UCSD-AML1 (cell line): Measurements from ENCODE around the gene TRABD2B.

Experiments
- DNase-seq: peaks from one replicate; lab custom pipeline; 2025; ENCODE audit not compliant: unreplicated experiment; lab: John Stamatoyannopoulos, UW

TRABD2B gene

DNA sequence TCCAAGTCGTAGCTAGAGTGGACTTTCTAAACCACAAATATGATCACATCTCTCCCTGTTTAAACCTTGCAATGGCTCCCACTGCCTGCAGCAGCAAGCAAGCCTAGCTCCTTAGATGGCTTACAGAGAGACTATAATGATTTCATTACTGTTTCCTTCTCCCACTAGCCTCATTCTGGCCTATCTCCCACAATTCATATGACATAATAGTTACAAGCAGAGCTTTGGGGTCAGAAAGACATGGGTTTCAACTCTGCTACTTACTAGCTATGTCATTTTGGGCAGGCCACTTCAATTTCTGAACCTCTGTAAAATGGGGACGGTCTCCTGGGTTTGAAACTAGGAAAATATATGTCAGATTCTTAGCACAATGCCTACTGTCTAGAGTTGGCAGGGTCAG, 143.3 kb downstream of the TRABD2B start:
- DNase-seq = no peak

DNA sequence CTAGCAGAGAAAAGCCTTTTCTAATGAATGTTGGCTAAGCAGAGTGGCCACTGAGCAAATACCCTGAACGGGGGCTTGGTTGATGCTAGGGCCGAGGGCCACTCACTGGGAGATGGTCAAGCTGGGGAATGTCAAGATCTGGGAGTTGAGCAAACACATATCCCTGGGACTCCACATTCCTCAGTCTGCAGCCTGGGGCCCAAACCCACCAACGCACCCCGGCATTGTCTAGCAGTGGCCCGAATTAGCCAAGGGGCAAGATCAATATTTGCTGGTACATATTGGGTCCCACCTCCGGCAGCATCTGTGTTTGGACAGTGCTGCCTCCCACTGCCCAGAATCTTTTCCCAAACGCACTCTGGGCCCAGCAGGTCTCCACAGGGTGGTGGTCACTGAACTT, 144.1 kb downstream of the TRABD2B start:
- no peak for DNase-seq

DNA sequence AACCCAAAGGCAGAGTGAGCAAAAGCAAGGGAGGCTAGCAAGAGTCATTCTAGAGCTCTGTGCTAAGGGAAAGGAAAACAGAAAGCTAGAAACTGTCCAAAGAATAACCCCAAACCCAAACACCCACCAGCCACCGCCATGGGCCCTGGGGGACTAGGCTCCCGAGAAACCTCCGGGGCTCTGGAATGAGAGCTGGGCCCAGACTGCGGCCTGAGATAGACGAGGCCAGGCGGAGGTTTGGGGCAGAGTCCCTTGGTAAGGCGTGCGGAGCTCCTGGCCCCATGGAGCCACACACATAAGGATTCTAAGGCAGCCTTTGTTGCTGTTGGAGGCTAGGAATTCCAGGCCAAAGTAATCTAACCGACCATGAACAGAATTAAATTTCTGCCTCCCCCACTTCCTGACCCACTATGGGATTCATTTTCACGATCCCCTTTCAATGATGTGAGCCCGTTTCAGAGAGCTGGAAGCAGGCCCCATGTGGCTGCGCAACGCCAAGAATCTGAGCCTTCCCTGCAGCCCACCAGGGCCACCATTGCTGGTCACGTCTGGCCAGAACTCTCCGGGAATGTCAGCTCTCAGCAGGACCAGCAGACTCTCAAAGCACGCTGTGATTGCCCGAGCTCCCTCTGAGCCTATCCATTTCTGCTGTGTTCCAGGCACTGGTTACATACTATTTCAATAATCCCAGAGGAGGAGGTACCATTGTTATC, 145.0 kb downstream of the TRABD2B start:
- no peak for DNase-seq

DNA sequence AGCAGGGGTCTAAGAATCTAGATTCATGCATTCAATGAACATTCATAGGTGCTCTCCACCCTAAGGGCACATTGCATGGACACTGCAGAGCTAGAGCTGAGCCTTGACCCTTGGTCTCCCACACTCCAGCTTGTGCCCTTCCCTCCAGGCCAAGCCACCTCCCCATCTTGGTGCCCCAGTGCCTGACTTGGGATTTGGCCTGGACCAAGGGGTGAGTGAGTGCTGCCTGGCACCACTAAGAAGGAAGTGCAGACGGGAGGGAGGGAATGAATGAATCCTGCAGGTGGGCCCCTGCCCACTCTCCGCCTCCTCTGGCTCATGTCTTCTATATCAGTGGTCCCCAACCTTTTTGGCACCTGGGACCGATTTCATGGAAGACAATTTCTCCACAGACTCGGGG, 146.7 kb downstream of the TRABD2B start:
- DNase-seq = no peak

DNA sequence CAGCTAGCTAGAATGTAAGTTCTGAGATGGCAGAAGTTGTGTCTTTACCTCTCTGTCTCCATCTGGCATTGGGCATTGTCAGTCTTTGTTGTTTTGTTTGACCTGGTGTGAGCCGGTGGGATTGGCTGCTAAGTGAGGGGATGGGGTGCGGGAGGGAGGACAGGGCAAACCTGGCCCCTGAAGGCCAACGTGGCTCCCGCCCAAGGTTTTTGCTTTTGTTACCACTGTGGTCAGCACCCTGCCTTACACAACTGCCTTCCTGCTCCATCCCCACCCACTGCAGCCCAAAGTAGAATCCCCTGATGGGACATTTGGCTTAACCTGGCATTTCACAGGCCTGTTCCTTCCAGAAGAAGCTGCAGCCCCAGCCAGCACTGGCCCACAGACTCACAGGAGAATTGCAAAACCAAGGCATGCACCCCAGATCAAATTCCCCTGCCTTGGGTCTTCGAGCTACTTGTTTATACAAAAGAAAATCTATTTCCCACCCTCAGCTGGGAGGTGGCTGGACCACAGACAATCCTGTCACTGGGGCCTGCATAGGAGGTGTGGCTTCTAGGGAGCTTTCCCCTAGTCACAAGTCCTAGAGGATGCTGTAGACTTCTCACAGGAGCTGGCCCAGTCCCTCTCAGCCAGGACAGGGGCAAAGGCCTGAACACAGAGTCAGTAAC, 147.5 kb downstream of the TRABD2B start:
- no peak for DNase-seq

DNA sequence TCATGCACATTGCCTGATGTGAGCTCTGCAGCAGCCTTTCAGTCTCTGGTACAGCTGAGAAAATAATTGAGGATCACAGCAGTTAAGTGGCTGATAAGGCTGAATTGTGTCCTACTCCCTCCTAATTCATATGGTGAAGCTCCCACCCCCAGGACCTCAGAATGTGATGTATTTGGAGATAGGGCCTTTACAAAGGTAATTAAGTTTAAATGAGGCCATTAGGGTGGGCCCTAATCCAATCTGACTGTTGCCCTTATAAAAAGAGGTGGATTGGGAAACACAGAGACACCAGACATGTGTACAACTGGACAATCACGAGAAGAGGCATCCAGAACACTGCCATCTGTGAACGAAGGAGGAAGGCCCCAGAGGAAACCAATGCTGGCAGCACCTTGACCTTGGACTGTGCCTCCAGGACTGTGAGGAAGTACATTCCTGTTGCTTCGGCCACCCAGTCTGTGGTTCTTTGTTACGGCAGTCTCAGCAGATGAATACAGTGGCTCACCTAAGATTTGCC, 148.1 kb downstream of the TRABD2B start:
- DNase-seq = no peak

DNA sequence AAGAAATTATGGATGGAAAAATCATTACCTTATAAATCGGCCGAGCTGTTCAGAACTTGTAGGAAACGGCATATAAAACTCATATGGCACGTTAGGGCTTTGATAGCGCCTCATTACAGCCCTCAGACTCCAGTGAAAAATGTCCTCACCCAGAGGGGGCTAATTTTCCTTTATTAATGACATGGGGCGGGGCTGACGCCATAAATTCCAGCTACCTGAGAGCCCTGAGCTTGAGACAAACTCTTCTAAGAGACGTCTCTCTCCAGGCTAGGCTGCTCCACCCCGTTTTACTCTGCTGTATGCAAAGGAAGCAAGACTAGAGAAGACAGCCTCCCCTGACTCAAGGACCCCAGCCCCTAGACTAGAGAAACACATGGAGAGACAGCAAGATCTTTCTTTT, 149.4 kb downstream of the TRABD2B start:
- DNase-seq = no peak

DNA sequence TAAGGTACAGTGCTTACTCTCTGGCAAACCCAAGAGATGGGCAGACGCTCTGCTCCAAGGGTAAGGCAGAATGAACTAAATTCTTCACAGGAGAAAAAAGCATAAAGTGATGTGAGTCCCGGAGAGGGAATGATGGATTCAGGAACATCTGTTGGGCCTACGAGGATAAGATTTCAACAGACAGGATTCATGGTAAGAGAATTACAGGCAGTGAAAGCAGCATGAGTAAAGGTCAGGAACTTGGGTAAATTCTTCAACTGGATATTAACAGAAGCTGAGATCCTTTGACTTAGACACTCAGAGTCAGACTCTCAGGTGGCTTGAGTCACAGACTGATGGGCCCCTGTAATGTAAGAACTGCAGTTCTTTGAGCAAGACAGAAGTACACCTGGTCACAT, 152.6 kb downstream of the TRABD2B start:
- no peak for DNase-seq

DNA sequence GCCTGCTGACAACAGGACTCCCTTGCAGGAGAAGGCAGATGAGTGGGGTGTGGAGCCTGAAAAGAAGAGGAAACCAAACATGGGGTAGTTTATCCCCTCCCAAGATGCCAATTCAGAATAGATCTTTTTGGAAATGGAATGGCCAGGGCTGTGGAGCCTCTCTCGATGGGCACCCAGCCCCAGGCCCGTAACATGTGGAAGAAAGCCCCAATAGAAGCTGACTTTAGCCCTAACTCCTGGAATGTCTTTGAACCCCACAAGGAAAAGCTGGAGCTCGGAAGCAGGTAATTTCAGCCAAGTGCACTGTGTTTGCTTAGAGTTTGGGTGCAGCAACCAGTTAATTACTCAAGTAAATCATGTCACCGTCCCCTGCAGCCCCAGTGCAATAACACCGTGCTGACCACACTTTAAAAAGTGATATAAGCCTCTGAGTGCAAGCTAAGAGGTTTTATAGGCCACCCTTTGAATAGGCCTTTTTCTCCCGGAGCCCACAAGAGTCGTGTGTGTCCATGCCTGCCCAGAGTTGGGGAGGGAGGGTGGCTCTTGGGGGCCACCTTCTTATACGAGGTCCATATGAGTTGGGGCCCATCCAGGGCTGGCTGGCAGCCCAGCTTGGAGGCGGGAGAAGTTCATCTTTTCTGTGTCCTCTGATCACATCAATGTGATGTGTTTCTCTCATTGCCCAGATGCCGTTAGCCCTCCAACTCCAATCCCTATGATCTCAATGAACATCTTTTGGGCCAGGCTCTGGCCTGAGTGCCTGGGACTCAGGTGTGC, 153.2 kb downstream of the TRABD2B start:
- DNase-seq = no peak

DNA sequence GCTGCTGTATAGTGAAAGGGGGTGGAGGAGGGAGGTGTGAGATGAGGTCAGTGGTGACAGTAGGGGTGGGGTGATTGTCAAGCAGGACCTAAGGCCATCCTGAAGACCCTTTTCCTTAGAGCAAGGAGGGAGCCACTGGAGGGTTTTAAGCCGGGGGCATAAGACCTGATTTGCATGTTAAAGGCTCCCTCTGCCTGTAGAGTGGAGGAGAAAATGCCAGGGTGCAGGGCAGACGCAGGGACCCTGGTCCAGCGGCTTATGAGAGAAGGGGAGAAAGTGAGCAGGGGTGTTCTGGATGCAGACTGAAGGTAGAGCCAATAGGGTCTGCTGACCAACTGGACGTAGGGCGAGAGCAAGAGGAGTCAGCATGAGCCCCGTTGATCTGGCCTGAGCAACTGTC, 154.1 kb downstream of the TRABD2B start:
- no peak for DNase-seq

DNA sequence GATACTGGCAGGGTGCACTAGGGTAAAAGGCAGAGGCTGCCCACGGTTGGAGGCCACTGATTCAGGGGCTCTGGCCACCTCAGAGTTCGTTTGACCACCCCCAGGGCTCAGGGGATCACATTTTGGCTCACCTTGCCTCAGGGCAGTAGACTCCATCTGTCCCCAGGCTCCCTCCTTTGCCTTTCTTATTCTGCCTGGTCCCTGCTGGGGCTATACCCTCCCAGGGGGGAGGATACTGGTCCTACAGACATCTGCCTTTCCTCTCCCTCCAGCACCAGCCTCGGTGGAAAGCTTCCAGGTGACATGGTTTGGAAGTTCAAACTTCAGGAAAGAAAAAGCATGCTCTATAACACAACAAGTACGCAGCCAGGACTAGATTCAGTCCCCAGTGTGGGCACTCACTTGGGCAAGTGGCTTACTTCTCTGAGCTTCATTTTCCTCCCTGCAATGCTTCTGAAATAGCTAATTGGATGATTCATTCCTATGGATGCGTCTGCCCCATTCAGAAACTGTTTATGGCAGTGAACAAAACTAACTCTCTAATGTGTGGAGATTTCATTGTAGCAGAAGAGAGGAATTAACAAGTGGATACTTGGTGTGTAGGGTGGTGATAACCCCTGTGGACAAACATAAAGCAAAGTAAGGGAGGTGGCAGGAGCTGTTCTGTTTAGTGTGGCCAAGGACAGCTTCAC, 154.8 kb downstream of the TRABD2B start:
- DNase-seq = no peak

DNA sequence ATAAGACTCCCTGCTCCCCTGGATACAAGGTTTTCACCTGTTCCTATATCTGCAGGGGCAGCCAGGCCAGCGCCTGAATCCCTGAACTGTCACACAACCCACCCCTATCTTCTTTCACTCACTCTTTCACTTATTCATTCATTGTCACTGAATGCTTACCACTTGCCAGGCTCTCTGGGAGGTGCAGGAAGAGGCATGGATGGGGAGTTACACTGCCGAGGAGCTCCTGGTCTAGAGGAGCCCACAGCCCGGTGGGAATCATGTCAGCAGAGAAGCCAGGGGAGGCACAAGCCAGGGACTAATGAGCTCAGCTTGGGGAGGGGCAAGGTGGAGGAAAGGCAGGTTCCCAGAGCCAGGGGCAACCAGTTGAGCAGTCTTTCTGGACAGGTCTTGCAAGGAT, 155.8 kb downstream of the TRABD2B start:
- DNase-seq = no peak

DNA sequence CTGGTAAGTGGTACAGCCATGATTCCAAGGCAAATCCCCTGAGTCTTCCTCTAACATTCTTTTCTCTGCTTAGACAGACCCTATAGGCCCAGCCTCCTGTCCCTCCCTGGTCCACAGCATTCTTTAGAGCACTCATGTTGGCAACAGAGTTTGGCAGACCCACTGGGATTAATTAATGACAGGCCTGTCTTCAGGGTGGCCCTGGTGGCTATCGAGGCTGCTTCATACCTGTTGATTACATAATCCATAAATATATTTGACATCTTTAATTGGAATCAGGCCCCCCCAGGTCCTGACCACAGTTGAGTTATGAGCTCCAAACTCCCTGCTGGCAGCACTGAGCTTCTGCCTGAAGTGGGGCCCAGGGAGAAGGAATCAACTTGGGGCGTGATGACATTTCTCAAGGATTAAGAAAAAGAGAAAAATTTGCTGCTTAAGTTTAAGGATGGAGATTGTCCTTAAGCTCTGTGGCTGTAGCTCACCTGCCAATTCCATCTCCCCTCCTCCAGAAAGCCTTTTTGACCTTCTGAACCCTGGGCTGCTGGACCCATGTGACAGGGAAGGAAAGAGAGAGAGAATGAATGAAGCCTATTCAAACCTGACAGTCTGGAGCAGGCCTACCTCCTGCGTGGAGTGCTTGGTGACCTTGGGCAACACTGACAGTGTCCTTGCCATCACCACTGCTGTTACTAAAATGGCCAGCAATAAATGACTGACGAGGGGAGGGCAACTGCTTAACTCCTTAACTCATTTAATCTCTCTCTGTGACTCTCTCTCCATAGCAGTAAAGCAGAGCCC, 156.6 kb downstream of the TRABD2B start:
- DNase-seq = no peak

DNA sequence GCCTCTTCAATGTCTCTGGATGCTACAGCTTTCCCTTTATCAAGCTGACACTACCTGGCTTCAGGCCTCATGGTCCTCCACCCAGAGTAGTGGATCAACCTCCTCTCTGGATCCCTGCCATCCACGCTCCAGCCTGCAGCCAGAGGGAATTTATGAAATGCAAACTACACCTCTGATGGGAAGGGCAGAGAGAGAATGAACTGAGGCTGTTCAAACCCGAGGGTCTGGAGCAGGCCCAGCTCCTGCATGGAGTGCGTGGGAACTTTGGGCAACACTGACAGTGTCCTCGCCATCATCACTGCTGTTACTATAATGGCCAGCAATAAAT, 157.8 kb downstream of the TRABD2B start:
- DNase-seq = no peak

DNA sequence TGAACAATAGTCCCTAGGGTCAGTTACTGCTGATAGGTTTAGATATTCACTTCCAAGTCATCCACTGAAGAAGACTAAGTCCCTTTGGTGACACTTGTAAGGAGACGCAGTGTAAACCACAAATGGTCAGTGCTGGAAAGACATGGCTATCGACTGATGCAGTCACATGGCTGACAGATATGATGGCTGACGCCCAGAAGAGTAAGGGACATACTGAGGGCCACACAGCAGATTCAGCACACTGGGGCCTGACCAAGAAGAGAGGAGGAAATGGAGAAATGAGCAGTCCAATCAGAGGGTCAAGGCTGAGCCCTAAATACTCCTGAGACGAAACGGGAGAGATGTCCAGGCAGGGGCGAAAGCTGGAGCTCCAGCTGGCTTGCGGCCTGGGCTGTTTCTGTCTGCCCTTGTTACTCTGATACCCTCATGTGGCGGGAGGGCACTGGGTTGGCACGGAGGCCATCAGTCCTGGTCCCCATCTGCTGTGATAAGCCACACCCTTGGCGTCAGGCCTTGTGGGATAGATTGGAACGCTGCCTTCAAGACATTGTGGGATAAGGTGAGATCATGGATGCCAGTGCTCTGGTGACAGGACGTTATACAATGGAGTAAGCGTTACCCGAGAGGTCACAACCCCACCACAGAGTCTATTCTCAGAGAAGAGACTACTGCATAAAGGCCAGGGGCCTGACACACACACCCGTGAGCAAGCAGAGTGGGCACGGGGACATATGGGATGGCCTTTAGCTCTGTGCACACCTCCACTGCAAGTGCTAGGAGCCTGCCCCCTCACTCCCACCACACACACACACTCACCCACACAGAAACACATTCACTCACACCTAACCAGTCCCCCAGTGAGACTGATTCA, 158.4 kb downstream of the TRABD2B start:
- no peak for DNase-seq

DNA sequence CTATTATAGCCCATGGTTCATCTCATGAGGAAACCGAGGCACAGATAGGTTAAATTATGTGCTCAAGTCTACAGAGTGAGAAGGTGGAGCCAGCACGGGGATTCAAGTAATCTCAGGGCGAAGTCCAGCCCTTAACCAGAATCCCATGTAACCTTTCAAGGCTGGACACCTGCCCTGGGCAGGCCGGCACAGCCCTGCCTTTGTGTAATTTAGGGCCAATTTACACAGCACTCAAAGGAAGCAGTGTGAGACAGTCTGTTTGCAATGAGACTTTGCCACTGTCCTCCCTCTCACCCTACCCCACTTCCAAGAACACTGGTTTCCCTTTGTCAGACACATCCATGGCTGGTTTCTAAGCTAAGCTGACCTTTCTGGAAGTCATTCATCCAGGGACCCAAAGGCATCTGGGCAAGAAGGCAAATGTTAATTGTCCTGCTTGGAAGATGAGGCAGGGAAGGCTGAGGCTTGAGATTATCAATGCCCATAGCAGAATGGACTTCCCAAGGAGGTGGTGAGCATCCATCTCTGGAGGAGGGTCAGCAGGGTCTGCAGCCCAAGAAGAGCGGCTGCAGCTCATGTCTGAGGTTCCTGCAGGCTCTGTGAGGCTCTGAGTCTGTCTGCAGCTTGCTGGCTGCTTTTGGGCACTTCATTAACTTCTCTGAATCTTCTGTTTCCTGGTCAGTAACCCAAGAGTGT, 159.2 kb downstream of the TRABD2B start:
- no peak for DNase-seq

DNA sequence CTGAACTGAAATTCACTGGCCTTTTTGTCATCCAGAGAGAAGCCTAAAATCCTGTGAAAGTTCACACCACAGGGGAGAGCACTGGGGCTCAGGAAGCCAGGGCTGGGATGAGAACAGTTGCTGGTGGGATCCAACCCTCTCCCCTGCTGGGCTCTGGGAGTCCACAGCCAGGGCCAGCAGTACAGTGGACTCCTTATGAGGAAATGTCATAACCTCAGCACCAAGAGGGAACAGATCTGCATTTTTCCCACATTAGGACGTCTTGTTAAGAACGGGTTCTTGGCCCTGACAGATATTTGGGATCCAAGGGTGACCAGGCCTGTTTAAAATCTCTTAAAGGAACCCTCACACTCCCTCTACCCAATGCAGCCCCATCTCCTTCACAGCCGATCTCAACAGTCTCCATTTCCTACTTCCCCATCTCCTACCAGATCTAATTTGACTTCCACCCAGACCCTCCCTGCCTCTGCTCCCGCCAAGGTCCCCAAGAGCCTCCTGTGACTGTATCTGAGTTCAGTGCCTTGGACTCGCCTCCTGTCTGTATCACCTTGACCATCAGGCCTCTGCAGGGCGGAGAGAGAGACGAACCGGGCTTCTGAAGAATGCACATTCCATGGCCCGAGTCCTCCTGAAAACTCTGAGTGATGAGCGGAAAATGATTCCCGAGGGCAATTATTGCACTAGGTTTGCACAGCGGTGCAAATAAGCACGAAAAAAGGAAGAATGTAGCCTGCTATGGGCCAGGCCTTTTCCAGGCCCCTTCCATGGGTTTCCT, 159.9 kb downstream of the TRABD2B start:
- no peak for DNase-seq

DNA sequence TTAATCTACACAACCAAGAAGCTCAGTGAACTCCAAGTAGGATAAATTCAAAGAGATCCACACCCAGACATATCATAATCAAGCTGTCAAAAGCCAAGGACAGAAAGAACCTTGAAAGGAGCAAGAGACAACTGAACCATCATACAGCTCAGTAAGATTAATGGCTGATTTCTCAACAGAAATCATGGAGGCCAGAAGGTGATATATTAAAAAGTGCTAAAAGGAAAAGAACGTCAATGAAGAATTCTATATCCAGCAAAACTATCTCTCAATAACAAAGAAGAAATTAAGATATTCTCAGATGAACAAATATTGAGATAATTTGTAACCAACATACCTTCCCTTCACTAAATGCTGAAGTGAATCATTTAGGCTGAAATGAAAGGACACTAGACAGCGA, 161.8 kb downstream of the TRABD2B start:
- DNase-seq = no peak
